ENCODE measurements around the gene GRAP2.

DNA sequence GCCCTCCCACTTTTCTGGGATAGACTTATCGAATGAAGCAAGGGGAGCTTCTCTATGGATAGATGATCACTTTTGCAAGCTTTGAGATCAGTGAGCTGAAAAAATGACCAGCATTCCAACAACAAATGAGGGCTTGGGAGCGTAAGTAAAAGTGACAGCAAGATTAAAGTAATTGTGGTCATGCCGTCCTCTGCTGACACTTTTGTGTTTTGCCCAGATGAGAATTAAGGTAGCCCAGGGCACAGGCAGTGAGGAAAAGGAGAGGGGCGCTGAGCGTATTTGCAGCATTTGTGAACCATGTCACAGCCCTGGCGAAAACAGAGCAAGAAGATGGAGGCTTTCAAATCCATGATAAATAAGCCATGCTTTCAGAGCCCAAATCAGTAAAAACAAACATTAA, 34.7 kb downstream of the GRAP2 start:
- TF ChIP-seq, protein P1, sequence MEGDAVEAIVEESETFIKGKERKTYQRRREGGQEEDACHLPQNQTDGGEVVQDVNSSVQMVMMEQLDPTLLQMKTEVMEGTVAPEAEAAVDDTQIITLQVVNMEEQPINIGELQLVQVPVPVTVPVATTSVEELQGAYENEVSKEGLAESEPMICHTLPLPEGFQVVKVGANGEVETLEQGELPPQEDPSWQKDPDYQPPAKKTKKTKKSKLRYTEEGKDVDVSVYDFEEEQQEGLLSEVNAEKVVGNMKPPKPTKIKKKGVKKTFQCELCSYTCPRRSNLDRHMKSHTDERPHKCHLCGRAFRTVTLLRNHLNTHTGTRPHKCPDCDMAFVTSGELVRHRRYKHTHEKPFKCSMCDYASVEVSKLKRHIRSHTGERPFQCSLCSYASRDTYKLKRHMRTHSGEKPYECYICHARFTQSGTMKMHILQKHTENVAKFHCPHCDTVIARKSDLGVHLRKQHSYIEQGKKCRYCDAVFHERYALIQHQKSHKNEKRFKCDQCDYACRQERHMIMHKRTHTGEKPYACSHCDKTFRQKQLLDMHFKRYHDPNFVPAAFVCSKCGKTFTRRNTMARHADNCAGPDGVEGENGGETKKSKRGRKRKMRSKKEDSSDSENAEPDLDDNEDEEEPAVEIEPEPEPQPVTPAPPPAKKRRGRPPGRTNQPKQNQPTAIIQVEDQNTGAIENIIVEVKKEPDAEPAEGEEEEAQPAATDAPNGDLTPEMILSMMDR (IDR thresholded peaks at IDR 0.05): peak in 1 of 6 experiments; percentile 9
- TF ChIP-seq POLR2A (IDR thresholded peaks at IDR 0.05): no peak
